ENCODE measurements around the gene OPN1MW2.
"Not testable (repeated sequence)": the region's sequence is repeated elsewhere in the genome, so short reads cannot be mapped to it uniquely, and the experiment has no call there.

Gene OPN1MW2

GRCh38 chrX:154219456-154219855 lies at the start of gene OPN1MW2:
Gene OPN1MW2 (plus strand): TSS chrX:154219756. CDS start chrX:154219816, 60 bp downstream.
- not testable (repeated sequence) for DNase-seq

DNA sequence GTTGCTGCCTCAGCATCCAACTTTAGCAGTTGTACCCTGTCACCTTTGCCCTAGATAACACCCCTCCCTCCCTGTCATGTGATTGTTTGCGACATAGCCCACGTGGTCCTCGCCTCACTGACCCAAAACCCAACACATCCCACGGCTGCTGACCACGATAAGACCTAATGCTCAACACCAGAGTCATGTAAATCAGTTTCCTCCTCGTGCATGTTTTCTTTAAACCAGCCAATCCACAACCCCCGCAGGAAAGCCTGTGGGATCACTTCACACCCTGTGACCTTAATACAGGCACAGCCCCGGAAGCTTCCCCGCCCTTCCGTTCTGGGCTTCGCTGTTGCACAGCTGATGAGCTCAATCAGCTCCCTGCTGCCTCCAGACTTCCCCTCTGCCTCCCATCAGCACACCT lies 47.0 kb upstream of the OPN1MW2 start:
- not testable (repeated sequence) for DNase-seq

DNA sequence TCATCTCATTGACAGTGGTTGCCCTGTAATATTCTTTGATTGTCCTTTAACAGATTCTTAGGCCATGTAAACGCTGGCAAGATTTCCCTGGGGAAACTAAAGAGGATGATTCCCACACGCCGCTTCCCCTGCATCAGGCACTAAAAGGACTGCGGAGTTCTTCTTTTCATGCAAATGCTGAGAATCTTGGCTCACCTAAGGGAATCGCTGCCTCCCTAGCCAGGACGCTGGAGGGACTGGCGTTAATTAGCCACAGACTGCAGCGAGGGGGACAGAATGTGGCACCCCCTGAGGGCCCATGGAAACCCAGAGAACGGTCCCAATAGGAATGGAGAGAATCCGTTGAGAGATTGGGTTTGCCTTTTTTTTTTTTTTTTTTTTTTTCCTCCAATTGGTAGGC lies 45.2 kb upstream of the OPN1MW2 start:
- DNase-seq = not testable (repeated sequence)

- not testable (repeated sequence) for DNase-seq
These were observed 37.3 kb upstream of the OPN1MW2 start, which contains the start of gene OPN1MW for GRCh38 chrX:154182296-154182695. Gene OPN1MW (plus strand): TSS chrX:154182596. CDS start chrX:154182678, 82 bp downstream.

DNA sequence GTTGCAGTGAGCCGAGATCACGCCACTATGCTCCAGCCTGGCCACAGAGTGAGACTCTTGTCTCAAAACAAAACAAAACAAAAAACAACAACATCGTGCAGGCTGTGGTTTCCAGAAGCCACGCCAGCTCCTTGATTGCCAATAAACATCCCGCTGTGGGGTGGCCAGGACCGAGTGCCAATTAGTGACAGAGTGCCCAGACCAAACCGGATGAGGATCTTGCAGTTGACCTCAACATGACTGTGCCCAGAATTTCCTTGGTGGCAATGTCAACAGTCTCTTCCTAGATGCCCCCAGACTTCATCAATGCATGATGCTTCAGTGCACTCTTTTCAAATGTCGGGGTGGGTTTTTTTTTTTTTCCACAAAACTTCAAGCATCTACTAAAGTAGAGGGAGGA lies 35.8 kb upstream of the OPN1MW2 start:
- not testable (repeated sequence) for DNase-seq

DNA sequence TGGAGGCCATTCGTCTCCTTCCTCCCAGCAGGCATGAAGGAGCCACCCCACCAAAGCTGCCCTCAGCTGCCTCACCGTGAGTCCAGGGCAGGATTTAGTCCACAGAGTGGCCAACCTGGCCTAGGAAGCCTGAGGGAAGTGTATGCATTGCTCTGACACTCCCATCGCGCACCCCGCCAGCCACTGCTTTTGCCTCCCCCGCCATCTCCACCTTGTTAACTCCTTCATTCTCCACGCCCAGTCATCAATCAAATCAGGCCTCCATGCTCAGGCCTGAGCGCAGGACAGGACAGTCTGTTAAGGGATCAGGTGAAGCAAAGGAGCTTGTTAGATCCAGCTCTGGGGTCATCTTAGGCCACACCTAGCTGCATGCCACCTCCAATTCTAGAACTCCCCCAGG lies 26.7 kb upstream of the OPN1MW2 start:
- DNase-seq = not testable (repeated sequence)

- not testable (repeated sequence) for DNase-seq
These were observed 25.2 kb upstream of the OPN1MW2 start for GRCh38 chrX:154194316-154194715.

DNA sequence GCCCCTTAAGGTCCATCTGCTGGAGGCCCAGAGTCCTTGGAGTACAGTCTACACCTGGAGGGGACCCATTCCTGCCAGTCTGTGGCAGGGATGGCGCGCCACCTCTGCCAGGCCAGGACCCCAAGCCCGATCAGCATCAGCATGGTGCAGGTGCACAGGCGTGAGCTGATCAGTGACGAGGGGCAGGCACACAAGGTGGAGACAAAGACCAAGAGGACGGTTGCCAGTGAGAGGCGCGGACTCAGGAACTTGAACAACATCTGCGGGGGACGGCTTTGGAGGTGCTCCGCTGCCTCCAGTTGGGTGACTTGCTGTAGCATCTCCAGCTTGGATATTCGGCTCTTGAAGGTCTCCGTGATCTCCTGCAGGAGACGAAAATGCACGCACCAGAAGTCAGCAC lies 23.1 kb upstream of the OPN1MW2 start:
- DNase-seq = not testable (repeated sequence)

DNA sequence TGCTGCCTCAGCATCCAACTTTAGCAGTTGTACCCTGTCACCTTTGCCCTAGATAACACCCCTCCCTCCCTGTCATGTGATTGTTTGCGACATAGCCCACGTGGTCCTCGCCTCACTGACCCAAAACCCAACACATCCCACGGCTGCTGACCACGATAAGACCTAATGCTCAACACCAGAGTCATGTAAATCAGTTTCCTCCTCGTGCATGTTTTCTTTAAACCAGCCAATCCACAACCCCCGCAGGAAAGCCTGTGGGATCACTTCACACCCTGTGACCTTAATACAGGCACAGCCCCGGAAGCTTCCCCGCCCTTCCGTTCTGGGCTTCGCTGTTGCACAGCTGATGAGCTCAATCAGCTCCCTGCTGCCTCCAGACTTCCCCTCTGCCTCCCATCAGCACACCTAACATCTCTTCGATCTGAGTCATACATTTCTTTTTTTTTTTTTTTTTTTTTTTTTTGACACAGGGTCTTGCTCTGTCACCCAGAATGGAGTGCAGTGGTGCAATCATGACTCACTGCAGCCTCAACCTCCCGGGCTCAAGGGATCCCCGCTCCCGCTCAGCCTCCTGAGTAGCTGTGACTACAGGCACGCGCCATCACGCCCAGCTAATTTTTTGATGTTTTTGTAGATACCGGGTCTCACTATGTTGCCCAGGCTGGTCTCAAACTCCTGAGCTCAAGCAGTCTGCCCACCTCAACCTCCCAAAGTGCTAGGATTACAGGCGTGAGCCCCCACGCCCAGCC lies 9.7 kb upstream of the OPN1MW2 start:
- DNase-seq = not testable (repeated sequence)

DNA sequence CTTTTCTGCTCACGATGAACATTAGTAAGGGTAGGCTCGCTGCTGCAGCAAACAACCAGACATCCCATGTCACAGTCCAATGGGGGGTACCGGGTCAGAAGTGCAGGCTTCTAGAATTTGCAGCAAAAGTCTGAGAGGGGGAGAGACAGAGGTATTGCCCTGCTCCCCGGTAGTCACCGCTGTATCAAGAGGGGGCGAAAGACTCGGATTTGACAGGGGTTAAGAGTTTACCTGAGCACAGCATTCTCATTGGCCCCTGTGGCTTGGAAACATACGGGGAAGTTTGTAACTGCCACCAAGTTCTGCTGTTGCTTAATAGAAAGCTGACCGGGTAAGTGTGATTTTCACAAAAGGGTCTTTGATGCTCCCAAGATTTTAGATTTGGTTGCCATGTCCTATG lies 8.5 kb upstream of the OPN1MW2 start:
- DNase-seq = not testable (repeated sequence)

DNA sequence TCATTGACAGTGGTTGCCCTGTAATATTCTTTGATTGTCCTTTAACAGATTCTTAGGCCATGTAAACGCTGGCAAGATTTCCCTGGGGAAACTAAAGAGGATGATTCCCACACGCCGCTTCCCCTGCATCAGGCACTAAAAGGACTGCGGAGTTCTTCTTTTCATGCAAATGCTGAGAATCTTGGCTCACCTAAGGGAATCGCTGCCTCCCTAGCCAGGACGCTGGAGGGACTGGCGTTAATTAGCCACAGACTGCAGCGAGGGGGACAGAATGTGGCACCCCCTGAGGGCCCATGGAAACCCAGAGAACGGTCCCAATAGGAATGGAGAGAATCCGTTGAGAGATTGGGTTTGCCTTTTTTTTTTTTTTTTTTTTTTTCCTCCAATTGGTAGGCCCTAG lies 8.1 kb upstream of the OPN1MW2 start:
- not testable (repeated sequence) for DNase-seq

- DNase-seq = not testable (repeated sequence)
These were observed 5.7 kb downstream of the OPN1MW2 start for GRCh38 chrX:154225292-154225691.

GRCh38 chrX:154226706-154227105 lies 7.2 kb downstream of the OPN1MW2 start:
- DNase-seq = not testable (repeated sequence)

- DNase-seq = not testable (repeated sequence)
These were observed 11.9 kb downstream of the OPN1MW2 start for GRCh38 chrX:154231443-154231842.

DNA sequence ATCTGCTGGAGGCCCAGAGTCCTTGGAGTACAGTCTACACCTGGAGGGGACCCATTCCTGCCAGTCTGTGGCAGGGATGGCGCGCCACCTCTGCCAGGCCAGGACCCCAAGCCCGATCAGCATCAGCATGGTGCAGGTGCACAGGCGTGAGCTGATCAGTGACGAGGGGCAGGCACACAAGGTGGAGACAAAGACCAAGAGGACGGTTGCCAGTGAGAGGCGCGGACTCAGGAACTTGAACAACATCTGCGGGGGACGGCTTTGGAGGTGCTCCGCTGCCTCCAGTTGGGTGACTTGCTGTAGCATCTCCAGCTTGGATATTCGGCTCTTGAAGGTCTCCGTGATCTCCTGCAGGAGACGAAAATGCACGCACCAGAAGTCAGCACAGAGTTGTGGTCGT lies 14.1 kb downstream of the OPN1MW2 start:
- DNase-seq = not testable (repeated sequence)

DNA sequence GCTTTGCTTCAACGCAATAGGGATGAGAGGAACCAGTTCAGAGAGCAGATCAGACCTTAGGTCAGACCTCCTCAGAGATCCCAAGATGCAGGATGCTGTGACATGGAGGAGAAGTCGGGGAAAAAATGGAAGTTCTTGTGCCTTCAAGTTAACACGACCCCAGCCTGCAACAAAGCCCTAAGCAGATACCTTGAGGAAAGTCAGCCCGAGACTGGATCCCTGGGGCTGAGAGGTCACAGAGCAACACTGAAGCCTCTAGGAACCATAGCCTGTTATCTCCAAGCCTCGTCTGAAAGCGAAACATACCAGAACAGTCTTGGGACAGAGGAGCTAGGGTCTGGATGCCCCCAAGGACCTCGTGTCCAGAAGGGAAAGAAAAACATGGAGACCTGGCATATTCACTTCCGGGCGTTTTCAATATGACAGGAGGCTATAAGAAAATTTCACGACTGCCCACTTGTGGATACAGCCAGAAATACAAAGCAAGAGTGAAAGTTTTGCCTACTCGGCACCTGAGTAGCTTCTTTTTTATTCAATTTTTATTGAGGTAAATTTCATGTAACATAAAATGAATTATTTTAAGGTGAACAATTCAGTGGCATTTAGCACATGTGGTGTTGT lies 19.5 kb downstream of the OPN1MW2 start:
- DNase-seq = not testable (repeated sequence)

DNA sequence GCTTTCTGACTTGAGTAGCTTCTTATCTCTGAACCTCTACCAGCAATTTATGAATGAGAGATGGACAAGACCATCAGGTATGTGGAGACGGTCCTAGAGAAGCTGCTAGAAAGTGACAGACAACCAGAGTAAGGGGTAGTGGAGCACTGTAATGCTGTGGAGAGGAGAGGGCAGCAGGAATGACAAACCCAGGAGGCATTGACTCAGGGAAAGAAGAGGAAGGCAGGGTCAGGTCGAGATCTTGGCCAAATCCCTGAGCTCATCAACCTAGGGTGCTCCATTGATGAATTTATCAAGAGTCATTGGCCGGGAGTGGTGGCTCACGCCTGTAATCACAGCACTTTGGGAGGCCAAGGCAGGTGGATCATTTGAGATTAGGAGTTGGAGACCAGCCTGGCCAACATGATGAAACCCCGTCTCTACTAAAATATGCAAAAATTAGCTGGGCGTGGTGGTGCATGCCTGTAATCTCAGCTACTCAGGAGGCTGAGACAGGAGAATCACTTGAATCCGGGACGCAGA lies 20.5 kb downstream of the OPN1MW2 start:
- DNase-seq = not testable (repeated sequence)

DNA sequence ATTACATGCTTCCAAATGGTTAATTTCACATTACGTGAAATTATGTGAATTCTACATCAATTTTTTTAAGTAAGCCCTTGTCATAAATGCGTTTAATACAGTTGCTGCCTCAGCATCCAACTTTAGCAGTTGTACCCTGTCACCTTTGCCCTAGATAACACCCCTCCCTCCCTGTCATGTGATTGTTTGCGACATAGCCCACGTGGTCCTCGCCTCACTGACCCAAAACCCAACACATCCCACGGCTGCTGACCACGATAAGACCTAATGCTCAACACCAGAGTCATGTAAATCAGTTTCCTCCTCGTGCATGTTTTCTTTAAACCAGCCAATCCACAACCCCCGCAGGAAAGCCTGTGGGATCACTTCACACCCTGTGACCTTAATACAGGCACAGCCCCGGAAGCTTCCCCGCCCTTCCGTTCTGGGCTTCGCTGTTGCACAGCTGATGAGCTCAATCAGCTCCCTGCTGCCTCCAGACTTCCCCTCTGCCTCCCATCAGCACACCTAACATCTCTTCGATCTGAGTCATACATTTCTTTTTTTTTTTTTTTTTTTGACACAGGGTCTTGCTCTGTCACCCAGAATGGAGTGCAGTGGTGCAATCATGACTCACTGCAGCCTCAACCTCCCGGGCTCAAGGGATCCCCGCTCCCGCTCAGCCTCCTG lies 28.0 kb downstream of the OPN1MW2 start:
- not testable (repeated sequence) for DNase-seq

DNA sequence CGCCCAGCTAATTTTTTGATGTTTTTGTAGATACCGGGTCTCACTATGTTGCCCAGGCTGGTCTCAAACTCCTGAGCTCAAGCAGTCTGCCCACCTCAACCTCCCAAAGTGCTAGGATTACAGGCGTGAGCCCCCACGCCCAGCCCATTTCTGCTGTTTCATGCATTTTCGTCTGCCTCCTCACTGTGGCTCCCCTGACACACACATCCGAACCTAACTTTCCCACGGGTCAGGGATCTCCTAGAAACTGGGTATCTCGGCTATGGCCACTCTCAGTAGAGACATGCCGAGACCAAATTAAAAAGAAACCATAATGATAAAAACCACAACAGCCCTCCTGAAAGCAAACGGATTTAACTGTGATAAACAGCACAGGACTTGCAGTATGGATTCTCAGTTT lies 28.5 kb downstream of the OPN1MW2 start:
- DNase-seq = not testable (repeated sequence)

- DNase-seq = not testable (repeated sequence)
These were observed 37.7 kb downstream of the OPN1MW2 start, which contains the start of gene OPN1MW3 for GRCh38 chrX:154257282-154257681. Gene OPN1MW3 (plus strand): TSS chrX:154257582. CDS start chrX:154257620, 38 bp downstream.

DNA sequence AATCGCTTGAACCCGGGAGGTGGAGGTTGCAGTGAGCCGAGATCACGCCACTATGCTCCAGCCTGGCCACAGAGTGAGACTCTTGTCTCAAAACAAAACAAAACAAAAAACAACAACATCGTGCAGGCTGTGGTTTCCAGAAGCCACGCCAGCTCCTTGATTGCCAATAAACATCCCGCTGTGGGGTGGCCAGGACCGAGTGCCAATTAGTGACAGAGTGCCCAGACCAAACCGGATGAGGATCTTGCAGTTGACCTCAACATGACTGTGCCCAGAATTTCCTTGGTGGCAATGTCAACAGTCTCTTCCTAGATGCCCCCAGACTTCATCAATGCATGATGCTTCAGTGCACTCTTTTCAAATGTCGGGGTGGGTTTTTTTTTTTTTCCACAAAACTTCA lies 39.2 kb downstream of the OPN1MW2 start:
- DNase-seq = not testable (repeated sequence)

DNA sequence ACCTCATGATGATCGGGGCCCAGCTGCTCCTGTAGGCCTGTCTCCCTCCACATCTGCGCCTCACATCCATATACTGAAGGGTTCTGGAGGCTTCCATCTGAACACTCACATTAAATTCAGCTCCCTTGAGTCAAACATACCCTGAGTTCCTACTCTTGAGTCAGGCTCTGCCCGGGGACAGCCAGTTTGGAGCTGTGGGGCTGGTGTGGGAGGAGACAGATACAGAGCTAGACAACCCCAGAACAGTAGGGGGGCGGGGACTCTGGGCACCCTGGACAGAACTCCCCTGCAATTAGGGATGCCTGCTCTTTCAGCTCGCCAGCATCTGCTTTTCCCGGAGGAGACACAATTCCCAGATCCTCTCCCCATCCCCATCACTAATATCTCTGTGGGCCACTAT lies 43.5 kb downstream of the OPN1MW2 start:
- DNase-seq = not testable (repeated sequence)

DNA sequence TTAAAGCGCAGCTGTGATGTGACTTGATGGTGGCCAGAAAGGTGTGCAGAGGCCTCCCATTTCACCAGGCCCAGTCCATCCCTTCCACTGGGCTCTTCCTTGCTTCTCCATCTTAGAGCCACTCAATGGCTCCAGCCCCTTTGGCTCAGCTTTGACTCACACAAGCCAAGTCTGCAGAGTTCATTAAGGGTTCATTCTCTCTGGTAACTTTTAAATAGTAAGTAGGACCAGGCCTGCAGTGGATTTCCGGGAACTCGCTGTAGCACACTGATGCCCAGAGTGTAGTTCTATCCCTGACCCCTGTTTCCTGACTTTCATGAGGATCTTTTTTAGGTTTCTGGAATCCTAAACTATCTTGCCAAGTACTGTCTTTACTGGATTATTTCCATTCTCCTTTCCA lies 49.7 kb downstream of the OPN1MW2 start:
- DNase-seq = not testable (repeated sequence)
